Stimulated activated CD4-positive, alpha-beta T cell treated with anti-CD3 and anti-CD28 coated beads, Interleukin-2, amount 100 ng/mL, for 4 hours (primary cell): Measurements from ENCODE around the gene SSTR5.

Source experiments
- DNase-seq: peaks from one replicate; pipeline ENCODE4 v3.0.0-alpha.2; 2020; ENCODE audit warnings: low read depth

The SSTR5 gene

DNA sequence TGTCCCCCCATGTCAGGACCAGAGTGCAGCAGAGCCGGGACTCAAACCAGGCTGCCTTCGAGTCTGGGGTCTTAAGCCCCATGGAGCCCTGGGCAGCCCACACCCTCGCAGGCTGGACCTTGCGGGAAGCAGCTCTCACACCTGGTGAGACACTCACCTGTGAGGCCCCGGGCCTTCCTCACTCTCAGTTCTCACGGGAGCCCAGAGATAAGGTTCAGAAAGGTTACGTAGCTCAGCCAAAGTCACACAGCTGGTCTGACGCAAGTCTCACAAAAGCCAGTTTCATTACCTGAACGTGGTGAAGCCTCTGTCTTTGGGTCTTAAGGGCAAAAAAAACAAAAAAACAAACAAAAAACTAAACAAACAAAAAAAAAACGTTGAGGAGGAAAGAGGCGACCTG is 32.8 kb upstream of the SSTR5 start:
- no peak for DNase-seq

DNA sequence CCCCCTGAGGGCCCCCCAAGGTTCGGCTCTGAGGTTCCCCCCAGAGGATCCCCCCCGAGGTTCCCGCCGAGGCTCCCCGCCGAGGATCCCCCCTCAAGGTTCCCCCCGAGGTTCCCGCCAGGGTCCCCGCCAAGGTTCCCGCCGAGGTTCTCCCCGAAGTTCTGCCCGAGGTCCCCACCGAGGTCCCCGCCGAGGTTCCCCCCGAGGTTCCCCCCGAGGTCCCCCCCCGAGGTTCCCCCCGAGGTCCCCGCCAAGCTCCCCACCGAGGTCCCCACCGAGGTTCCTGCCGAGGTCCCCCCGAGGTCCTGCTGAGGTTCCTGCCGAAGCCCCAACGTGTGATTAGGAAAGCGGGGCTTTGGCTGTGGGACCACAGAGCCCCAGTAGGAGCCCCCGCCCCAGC is 32.2 kb upstream of the SSTR5 start:
- no peak for DNase-seq

DNA sequence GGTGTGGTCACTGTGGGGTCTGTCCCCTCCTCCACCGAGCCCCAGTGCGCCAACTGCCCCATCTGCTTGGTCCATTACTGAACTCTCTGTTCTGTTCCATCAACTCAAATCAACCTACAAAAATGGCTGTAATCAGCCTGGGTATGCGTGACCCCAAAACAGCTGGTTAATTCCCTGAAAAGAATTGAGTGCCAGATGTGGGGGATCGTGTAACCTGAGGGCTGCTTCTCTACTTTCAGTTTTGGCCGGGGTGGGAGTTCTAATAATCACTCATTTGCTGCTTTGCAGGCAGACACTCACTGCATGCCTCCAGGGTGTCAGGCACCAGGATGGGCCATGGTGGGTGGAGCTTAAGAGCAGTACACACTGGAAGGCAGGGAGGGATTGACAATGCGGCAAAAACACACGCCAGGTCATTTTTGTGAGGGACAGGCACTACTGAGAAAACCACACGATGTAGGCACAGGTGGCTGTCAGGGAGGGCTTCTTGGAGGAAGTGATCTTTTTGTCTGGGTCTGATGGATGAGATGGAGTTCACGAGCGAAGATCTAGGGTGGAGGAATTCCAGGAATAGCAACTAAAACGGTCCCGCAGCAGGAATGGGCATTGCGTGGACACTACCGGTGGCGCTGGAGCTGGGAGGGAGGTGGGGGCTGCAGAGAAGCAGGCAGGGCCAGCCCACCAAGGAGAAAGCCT is 30.4 kb upstream of the SSTR5 start:
- no peak for DNase-seq

DNA sequence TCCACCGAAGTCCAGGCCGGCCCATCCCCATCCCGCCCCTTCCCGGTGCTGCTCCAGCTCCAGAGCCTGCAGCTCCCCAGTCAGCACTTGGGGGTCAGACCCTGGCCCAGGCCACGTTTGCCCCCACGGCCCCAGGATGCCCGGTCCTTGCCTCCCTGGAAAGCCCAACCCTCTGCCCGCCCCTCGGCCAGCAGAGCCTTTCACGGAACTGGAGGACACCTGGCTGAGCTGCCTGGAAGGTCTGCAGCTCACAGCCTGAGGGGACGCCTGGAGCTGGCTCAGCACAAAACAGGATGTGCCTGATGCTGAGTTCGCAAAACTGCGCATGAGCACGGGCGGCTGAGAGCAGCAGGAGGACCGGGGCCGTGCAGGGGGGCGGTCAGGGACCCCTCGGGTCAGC is 29.7 kb upstream of the SSTR5 start:
- DNase-seq: no peak

DNA sequence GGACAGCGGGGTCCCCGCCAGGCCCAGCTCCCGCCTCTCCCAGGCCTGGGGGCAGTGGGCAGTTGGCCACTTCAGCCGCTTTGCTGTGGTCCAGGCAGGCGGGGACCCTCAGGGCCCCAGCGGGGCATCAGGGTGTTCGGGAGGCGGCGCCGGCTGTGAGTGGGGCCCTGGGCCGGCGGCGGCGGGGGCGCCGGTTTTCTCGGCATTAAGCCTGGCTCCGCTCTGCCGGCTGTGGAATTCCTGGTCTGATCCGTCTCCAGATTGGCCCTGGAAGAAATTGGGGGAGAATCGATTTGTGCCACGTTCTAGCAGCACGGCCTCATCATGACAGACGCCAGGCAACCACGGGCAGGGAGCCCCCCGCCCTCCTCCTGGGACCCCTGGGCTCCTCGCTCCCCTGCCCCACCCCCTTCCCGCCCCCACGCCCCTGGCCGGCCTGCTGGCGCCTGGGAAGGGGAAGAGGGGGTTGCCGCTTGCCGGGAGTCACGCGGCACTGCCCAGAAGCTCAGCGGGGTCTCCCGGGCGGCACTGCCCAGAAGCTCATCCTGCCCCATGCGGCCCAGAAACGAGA is 28.6 kb upstream of the SSTR5 start:
- DNase-seq: no peak

DNA sequence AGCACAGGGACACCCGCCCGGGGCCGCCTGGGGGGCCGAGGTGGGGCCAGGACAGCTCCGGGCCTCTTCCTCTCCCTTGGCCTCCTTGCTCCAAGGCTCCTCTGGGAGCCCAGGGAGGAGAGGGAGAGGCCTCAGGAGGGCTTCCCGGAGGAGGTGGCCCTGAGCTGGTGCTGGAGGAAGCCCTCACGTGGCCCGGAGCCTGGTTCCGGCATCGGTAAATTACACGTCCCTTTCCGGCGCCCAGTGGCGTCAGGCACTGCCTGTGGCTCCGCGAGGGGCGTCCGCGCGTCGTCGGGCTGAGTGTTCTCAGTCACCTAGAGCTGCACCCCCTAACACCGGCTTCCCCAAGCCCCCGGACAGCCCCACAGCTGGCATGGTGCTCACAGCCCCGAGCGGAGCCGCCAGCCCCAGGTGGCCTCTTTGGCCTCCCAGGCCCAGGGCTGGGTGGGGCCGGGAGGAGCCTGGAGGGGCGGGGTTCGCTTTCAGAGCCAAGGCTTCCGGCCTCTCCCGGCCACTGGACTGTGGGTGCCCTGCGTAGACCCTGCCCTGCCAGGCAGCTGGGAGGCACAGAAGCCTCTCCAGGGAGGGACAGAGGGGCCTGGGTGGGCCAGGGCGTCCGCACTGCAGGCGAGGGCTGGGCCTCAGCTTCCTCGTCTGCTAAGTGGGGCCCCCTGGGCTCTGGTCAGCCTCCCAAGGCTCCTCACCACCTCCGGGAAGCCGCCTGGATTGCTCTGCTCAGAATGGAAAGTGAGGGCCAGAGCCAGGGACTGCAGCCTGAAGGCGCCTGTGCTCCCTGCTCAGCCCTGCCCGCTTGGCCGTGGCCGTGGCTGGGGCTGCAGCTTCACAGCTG is 27.9 kb upstream of the SSTR5 start:
- no peak for DNase-seq

DNA sequence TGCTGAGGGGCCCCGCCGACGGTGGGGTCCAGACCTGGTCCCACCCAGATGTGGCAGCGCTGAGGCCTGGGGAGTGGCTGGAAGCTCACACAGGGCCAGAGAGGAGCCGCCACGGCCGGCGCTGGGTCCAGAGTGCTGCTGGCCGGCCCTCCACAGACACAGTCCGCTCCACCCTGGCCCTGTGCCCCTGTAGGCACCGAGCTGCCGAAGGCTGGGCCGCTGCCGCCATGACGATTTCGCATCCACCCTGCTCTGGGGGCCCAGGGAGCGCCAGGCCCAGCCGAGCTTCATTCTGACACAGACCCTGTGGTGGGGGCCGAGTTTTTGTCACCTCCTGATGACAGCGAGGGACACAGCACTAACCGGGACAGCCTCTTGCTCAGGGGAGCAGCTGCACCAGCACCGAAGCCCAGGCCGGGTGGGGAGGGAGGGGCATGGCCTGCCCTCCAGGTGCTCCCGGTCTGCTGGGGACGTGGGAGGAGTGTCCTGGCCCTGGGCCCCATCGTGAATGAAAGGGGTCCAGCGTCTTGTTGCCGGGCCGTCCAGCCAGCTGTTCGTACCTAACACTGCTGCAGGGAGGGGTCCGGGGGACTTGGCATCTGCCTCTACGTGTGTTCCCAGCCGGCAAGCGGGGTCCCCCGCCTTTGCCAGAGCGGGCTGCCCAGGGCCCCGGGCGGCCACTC is 27.1 kb upstream of the SSTR5 start:
- no peak for DNase-seq

DNA sequence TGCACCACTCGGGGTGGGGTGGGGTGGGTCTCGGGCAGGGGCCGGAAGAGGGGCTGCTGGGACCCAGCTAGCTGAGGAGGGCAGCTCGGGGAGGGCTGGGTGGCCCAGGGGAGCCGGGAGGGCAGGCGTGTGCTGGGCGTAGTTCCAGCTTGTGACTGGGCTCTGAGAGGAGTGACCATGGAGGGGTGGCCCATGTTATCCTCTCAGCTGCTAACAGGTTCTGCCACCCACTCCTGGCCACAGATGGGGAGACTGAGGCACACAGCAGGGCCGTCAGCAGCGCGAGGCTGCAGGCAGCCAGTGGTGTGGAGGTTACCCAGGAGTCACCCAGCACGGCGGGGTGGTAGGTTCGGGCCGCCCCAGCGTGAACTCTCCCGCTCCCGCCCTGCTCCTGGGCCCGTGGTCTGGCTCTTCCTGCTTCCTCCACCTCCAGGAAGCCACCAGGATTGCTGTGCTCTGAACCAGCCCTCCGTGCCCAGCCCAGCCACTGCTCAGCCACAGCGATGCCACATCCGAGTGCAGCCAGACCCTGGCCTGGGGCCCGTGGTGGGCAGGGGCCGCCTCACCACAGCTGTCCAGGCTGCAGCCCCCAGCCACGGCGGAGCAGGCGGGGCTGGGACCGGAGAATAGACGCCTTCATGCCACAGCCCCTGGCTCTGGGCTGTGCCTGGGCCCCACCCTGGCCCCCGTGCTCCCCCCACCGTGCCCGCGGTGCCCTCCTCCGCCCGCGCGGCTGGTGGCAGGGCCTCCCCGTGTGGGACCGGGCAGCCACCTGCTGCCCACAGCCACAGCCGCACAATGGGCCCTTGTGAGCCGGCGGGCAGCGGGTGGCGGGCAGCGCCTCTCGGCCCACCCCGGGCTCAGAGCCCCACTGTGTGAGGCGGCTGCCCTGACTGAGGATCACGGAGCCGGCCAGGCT is 26.3 kb upstream of the SSTR5 start:
- no peak for DNase-seq

DNA sequence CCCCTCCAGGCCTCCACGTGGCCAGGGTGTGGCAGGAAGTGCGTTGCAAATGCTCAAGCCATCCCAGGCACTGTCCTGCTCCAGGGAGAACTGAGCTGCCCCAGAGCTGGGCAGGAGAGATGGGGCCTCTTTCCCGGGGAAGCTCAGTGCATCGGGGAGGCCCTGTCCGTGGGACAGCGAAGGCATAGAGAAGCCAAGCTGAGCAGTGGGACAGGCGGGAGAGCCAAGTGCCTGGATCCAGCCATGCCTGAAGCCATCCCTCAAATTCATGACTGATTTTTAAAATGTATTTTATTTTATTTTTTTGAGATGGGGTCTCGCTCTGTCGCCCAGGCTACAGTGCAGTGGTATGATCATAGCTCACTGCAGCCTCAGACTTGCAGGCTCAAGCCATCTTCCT is 25.4 kb upstream of the SSTR5 start:
- DNase-seq: no peak

DNA sequence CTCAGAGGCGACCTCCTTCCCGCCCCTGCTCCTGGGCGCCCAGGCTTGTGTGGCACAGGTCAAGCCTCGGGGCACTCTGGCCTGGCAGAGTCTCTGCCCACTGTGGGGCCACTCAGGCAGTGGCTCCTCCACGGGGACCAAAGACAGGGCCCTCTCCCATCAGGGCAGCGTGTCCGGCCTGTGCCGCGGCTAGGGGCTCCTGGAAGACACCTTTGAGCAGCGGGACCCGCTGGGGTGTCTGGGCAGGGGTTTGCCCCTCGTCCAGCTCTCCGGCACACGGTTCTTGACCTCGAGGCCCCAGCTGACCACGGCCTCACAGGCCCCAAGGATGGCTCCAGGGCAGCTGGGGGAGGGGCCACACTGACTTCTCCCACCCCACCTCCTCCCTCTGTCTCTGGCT is 24.7 kb upstream of the SSTR5 start:
- DNase-seq: no peak

DNA sequence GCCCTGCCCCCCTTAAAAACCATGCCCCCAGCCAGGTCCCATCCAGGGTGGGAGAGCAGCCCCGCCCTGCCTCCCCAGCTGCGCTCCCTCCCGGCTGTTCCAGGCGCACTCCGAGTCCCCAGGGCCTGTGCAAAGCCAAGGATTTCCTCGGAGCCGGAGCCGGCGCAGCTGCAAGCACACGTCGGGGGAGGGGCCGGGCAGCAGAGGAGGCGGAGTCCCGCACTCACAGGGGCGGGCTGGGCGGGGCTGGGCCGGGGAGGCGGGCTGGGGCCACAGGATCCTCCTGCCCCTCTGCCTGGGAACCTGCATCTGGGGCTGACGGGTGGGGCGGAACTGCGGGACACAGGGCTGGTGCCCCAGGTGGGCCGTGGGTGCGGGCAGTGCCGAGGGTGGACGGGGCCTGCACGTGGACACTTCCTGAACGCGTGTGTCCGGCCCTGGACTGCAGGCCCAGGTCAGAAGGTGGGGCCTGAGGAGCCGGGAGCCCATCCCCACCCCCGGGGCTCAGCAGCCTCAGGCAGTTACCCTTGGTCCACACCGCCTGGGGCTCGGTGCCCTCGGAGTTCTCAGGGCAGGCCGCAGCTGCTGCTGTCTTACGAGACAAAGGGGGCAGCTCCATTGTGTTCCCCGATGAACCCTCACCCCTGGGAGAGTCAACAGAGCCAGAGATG is 24.0 kb upstream of the SSTR5 start:
- DNase-seq: no peak

DNA sequence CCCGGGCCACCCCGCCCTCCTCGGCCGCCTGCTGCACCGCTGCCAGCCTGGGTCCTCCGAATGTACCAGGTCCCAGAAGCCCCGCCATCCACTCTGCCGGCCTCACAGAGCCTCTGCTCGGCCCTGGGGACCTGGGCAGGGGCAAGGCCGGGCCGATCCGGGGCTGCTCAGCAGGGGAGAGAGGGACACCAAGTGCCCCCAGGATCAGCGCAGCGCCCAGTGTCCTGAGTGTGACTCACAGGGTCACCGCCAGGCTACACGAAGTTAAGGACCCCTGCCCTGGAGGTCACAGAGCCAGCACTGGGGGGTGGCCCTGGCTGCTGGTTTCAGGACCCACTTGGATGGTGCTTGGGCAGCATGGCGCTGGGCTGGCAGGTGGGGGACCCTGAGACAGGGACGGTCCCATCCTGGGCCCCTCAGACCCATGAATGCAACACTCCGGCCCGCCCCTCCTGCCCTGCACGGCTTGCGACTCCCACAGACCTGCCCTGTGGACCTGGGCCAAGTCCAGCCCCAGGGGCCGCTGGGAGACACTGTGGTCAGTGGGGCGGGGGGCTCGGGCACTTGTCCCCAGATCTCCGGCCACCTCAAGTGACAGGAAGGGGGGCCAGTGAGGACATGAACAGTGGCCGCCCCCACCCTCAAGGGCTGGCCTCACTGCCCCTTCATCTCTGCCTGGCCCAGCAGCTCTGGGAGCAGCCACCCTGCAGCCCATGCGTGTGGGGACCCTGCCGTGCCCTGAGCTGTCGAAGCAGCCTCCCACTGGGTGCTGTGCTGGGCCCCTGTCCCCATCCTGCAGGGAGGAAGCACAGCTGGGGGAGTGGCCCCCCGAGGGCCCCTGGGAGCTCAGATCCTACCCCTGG is 23.2 kb upstream of the SSTR5 start:
- DNase-seq: no peak

DNA sequence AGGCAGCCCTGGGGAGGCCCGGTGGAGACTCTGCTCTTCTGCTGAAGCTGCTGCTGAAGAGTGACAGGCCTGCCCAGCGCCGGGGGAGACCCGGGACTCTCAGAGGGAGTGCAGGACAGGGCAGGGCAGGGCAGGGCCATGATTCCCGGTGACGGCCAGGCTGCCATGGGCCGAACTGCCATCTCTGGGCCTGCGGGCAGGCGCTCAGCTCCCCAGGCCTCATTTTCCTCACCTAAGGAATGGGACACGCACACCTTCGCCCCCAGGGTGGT is 22.6 kb upstream of the SSTR5 start:
- no peak for DNase-seq

DNA sequence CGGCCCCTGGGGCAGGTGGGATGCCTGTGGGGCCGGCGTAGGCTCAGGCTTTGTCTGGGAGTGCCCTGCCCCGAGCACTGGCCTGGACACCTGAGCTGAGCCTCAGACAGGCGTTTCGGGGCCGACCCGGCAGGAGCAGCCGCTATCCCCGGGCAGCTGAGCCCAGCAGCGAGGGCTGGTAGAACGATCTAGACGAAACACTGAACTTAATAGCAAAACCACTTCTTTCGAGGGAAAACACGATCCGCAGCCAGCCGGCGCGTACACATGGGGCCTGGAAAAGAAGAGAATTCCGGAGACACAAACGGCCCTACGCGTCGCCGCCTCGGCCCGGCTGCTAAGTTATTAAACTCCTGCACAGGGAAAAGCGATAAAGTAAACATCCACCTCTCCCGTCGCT is 22.0 kb upstream of the SSTR5 start:
- DNase-seq: no peak

DNA sequence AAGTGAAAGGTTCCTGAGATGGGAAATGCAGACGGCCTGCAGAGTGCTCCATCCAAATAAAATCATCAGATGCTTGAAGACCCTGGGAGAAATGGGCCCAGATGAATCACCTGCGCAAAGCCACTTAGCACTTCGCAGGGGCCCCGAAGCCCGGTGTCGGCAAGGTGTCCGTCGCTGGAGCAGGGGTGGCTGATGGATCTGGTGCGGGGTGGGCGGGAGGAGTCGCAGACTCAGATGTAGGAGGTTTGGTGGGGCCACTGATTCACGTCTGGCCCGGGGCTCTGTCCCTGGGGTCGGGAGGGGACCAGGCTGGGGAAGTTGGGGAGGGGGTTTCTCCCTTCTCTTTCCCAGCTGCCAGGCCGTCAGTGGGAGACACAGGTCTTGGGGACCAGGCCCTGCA is 21.6 kb upstream of the SSTR5 start:
- DNase-seq: no peak

DNA sequence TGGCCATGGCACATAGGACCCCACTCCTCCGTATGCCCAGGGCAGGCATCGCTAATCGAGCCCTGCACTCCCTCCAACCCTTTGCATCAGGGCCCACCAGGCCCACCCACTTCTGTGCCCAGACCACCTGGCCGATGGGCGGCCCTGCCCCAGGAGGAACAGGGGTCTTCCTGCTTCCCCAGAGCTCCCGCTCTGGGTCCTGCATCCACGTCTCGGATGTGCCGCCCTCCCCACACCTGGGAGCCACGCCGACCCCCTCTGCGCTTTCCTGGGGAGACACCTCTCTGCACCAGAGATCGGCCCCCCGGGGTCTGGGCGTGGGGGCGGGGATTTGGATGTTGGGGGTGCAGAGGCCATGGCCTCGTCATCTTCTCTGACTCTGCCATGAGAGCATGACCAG is 21.1 kb upstream of the SSTR5 start:
- DNase-seq: no peak

DNA sequence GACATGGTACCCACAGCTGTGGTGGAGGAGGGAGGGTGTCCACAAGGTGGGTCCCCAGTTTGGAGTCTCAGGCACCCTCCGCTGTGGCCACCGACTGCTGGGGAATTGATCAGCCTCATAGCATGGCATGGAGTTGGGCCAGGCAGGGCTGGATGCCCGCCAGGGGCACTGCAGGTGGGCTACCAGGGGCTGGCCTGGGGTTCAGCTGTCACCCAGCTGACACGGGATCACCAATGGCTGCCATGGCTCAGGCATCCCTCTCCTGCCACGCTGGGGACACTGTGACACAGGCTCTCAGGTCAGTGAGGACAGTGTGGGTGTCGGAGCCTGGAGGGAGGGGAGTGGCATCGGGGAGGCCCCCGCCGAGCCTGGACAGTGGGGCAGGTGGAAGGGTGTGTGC is 19.8 kb upstream of the SSTR5 start:
- DNase-seq: no peak

DNA sequence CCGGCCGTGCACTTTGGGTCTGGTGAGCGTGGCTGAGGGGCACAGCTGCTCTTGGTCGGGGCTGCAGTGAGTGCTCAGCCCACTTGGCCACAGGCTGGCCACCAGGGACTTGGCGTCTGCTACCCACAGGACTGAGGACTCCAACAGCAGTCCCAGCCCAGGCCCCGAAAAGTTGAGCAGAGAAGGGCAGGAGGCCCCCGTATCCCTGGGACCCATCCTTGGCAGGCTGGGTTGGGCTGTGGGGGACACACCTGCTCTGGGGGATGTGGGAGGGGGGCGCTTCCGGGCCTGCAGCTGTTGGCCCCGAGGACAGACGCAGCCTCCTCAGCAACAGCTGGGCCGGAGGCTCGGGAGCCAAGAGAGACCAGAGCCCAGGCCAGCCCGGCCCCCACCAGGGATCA is 19.4 kb upstream of the SSTR5 start:
- no peak for DNase-seq

DNA sequence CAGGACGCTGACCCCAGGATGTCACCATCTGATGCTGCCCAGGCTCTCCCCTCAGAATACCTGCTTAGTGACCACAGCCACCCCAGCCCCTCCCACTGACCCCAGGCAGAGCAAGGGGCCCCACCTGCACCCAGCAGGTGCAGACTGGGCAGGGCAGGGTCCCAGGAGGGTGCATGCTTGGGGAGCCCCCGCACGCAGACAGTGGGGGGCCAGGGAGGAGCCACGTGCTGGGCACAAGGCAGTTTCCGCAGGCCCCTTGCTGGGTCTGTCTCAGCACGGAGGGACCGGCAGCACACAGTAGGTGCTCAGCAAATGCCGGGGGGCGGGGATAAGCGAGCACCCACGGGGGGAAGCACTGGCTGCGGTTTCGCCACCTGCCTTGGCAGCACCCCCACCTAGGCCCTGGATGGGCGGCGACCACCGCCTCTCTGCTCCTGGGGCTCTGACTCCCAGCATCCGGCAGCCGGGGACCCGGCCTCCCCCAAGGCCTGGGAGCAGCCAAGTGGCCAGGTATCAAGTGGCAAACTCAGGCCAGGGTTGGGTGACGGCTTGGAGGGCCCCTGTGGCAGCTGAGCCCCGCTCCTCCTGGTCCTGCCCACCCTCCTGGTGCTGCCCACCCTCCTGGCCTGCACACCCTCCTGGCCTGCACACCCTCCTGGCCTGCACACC is 18.7 kb upstream of the SSTR5 start:
- DNase-seq: no peak
